ENCODE measurements around the gene GNG12.

The GNG12 gene

DNA sequence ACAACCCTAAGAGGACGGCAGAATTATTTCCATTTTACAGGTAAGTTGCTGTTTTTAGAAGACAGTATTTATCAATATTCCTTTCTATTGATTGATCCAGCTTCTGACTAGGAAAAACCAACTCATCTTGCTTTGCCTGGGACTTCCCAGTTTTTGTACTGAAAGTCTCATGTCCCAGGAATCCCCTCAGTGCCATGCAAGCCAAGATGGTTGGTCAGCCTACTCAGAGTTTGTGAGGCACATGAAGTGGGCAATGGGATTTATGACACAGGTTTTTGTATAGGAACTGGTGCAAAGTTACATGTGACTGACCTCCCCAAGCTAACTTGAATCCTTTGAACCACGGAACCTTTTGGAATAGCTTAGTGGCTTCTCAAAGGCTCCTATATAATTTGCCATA lies 45.5 kb downstream of the GNG12 start:
- TF ChIP-seq, protein P1, sequence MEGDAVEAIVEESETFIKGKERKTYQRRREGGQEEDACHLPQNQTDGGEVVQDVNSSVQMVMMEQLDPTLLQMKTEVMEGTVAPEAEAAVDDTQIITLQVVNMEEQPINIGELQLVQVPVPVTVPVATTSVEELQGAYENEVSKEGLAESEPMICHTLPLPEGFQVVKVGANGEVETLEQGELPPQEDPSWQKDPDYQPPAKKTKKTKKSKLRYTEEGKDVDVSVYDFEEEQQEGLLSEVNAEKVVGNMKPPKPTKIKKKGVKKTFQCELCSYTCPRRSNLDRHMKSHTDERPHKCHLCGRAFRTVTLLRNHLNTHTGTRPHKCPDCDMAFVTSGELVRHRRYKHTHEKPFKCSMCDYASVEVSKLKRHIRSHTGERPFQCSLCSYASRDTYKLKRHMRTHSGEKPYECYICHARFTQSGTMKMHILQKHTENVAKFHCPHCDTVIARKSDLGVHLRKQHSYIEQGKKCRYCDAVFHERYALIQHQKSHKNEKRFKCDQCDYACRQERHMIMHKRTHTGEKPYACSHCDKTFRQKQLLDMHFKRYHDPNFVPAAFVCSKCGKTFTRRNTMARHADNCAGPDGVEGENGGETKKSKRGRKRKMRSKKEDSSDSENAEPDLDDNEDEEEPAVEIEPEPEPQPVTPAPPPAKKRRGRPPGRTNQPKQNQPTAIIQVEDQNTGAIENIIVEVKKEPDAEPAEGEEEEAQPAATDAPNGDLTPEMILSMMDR (conservative IDR thresholded peaks at IDR 0.05), result no peak
- H3K27ac ChIP-seq, result no peak overlapping the region

DNA sequence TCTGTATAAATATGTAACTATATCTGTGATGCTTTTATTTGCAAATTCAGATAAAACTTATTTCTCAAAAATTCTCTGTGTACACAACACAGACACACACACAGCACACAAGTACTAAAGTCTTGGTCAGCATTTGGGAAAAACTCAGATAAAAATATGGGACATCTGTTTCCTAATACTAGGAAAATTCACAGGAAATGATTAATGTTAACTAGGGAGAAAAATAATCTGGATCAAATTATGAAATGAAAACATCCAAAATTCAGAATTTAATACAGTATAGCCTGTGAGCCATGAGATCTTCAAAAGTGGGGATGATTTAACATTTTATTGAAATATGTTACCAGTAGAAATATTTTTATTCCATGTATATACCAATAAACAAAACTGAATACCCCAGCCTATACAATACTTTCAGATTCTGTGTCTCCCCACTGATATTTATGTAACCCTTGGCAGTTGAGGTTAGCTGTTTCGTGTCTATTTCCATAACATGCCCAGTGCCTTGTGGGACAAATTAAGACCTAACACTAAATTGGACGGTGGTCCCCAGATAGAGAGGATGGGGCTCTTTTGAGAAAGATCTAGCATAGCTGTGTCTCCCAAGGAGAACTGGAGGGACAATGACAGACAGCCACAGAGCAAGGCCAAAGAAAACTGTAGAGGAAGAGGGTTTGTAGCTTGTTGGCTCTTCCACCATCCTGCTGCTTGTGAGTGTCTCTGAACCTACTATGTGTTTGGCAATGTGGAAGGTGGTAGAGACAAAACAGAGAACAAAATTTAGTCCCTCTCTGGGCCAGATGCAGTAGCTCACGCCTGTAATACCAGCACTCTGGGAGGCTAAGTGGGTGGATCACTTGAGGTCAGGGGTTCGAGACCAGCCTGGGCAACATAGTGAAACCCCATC lies 47.2 kb downstream of the GNG12 start:
- TF ChIP-seq, protein P1 (conservative IDR thresholded peaks at IDR 0.05), result no peak
- no peak overlapping the region for H3K27ac ChIP-seq

DNA sequence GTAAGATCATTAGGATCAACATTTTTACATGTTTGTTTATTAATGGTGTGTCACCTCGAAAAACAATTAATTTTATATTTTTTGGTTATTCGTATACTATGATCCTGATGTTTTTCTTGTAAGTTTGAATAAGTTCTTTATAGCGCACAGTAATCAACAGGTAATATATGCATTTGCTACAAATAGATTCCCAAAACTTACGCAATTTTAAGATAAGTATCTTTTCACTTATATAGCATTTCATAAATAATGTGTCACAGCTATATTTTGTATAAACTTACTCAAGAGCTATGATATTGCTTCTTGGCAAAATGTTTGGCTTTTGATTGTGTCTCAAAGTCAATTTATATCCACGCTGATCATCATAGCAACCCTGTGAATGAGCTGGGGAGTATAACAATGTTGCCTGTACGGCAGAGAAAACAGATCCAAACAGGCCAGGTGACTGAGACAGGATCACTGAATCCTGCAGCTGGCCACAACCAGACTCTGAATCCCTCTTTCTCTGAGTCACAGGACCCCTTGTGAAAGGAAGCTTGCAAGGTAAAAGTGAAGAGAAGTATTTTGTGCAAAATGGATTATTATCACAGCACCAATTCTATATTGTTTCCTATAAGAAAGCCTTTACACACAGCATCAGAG lies 48.6 kb downstream of the GNG12 start:
- TF ChIP-seq, protein P1 (conservative IDR thresholded peaks at IDR 0.05), result no peak
- no peak overlapping the region for H3K27ac ChIP-seq

DNA sequence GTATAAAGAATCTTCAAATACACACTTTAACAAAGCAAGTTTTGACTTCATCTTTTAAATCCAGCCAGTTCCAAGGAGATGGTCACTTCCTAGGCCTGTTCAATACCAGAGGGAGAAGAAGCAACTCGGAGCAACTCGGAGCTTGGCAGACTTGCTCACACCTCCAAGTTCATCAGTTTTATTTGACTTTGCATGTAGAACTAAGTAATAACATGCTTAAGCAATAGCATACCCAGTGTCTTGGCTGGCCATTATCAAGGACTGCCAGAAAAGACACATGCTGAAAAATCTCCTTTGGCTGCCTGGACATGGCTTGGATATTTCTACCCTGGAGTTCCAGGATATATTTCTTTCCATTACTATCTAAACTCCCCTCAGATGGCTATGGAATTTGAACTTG lies 52.6 kb downstream of the GNG12 start:
- TF ChIP-seq, protein P1 (conservative IDR thresholded peaks at IDR 0.05), result no peak
- H3K27ac ChIP-seq, result no peak overlapping the region

DNA sequence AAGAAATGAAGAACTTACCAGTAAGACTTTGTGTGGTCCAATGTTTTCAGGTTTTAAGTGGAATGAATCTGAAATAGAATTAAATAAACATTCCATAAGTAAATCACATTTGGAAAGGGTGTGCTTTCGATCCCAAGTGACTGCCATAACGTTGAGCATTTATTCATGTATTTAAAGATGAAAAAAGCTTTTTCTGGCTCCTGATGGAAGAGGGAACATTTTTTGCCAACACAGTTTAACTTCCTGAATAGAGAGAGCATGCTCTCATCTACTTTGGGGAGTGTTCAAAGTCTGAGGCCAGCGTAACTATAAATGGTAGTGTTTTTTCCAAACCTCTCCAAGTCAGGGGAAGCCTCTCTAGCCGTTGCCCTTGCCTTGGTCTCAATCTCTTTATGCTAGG lies 55.8 kb downstream of the GNG12 start:
- TF ChIP-seq, protein P1 (conservative IDR thresholded peaks at IDR 0.05), result no peak
- H3K27ac ChIP-seq, result no peak overlapping the region

DNA sequence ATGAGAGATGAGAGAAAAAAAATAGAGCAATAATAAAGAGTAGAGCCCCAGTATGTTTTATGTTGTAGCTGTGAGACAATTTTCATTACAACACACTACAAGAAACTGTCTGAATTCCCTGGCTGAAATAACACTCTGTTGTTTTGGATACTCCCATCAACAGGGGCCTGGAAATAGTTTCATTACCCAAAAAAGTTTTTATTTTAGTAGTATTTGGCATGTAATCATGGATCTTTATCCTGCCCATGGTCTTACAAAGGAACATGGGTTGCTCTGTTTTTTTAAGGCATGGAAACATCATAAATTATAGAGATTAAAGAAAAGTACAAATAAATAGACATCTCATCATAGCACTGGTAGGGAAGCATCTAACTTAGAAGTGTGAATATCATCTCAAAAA lies 56.3 kb downstream of the GNG12 start:
- TF ChIP-seq, protein P1 (conservative IDR thresholded peaks at IDR 0.05), result no peak
- H3K27ac ChIP-seq, result no peak overlapping the region

DNA sequence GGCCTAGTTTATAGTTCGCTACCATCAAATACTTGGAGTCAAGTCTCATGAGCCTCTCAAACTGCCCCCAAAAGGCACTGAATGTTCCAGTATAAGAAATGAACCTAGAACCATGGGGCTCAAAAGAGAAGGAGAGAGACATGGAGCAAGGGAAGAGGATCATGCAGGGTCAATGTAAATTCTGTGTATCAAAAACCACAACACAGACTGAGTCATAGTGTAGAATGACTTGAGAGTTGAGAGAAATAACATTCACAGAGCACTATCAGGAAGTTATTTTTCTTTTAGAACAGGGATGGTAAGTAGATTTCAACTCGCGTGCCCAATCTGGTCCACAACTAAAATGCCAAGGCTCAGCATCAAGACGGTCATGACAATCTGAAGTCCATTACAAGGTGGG lies 59.8 kb downstream of the GNG12 start:
- no peak overlapping the region for H3K27ac ChIP-seq
- TF ChIP-seq, protein P1 (conservative IDR thresholded peaks at IDR 0.05), result no peak
